ENCODE results near the gene DPEP1. TPM values are rescaled to one million over a fixed set of nuclear protein-coding genes. Genes with fewer than 3 reads are reported as not detected.
"Not testable (repeated sequence)": the region's sequence is repeated elsewhere in the genome, so short reads cannot be mapped to it uniquely, and the experiment has no call there.

DPEP1 gene
- polyA plus RNA-seq, 3 donors, result 0.16 to 133 (median 0.34) TPM

DNA sequence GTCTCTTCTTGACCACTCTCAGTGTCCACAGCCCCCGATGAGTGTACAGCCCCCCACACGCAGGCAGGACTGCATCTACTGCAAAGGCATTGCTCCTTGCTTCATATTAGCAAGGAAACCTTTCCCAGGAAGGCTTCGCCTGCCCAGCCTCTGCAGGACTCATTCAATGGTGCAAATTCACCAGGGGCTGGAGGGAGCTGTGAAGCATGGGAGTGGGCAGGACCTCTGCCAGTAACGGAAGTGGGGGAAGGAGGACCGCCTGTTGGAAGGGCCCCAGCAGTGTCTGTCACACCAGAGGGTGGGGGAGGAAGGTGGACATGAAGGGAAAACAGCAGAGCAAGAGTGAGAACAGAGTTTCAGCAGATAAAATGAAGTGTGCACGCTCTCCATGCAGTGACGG is 46.7 kb downstream of the DPEP1 start:
- no peak overlapping the region for H3K27ac ChIP-seq (ENCODE audit: low read depth, low read length)
- WGBS, 3 donors, result 90 to 97% (median 95%) methylated on average over 7 of the region's 7 CpGs

DNA sequence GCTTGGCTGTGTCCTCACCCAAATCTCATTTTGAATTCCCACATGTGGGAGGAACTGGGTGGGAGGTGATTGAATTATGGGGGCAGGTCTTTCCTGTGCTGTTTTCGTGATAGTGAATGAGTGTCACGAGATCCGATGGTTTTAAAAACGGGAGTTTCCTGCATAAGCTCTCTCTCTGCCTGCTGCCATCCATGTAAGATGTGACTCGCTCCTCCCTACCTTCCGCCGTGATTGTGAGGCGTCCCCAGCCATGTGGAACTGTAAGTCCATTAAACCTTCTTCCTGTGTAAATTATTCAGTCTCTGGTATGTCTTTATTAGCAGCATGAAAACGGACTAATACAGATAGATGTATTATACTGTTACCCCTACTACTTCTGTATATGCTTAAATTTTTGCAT is 47.8 kb downstream of the DPEP1 start:
- no peak overlapping the region for H3K27ac ChIP-seq (ENCODE audit: low read depth, low read length)
- WGBS, 3 donors, result 94 to 95% (median 94%) methylated on average over 9 of the region's 9 CpGs

DNA sequence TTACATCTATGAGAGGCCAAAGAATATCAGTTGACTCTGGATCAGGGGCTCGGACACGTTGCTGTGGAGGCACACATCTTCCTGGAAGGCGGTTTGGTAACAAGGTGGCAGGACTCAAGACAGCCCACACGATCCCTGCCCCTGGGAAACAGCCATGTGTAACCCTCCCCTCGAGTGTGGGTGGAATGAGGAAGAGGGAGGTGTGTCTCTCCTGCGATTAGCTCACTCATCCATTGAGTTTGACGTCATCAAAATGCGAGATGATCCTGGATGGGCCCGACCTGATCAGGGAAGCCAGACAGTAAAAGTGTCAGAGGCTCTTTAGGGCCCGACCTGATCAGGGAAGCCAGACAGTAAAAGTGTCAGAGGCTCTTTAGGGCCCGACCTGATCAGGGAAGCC is 50.8 kb downstream of the DPEP1 start:
- 83 to 85% (median 84%) methylated on average over 10 of the region's 11 CpGs for whole genome bisulfite sequencing, 3 donors
- H3K27ac ChIP-seq (ENCODE audit: low read depth, low read length), result not testable (repeated sequence)

DNA sequence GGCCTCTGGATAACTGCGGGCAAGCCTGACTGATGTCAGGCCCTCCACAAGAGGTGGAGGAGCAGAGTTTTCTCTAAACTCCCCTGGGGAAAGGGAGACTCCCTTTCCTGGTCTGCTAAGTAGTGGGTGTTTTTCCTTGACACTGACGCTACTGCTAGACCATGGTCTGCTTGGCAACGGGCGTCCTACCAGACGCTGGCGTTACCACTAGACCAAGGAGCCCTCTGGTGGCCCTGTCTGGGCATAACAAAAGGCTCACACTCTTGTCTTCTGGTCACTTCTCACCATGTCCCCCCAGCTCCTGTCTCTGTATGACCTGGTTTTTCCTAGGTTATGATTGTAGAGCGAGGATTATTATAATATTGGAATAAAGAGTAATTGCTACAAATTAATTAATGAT is 53.6 kb downstream of the DPEP1 start:
- WGBS, 3 donors, result 59 to 63% (median 63%) methylated on average over 6 to 7 of the region's 7 CpGs
- not testable (repeated sequence) for H3K27ac ChIP-seq (ENCODE audit: low read depth, low read length)

DNA sequence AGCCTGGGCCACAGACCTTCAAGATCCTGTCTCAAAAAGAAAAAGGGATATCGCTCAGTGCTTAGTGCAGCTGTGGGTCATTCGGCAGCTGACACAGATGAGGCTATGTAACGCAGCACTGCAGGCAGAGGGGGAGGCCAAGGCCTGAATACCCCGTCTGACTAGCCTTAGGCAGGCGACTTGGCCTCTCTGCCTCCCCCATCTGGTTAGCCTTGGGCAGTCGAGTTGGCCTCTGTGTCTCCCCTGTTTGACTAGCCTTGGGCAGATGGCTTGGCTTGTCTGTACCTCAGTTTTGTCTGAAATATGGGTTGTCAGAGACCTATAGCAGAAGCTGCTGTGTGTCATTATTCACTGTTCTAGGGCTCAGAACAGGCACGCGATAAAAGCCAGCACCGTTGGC is 54.2 kb downstream of the DPEP1 start:
- 80 to 85% (median 84%) methylated on average over 9 of the region's 9 CpGs for WGBS, 3 donors
- no peak overlapping the region for H3K27ac ChIP-seq (ENCODE audit: low read depth, low read length)

DNA sequence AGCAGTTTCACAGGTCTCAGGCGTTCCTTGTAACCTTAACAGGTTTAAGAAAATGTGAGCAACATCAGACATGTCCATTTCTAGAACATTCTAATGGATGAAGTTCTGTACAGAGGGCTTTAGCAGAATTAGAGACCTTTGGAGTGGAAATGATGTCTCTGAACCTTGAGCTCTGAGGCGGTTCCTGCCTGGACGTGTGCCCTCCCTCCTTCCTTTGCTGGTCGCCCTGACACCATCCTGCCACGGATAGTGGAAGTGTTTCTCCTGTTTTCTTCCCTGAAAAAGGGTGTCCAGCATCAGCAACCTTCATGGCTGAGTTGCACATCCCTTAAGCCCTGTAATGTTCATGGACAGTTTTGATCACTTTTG is 55.3 kb downstream of the DPEP1 start:
- no peak overlapping the region for H3K27ac ChIP-seq (ENCODE audit: low read depth, low read length)
- whole genome bisulfite sequencing, 3 donors, result 41 to 68% (median 45%) methylated on average over 5 of the region's 5 CpGs

DNA sequence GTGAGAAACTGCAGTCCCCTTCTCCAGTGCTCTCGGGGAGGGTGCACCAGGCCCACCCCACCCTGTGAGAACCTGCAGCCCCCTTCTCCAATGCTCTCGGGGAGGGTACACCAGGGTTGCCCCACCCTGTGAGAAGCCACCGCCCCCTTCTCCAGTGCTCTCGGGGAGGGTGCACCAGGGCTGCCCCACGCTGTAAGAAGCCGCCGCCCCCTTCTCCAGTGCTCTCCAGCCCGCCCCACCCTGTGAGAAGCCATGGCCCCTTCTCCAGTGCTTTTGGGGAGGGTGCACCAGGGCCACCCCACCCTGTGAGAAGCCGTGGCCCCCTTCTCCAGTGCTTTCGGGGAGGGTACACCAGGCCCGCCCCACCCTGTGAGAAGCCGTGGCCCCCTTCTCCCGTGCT is 56.3 kb downstream of the DPEP1 start:
- H3K27ac ChIP-seq (ENCODE audit: low read depth, low read length), result no peak overlapping the region
- WGBS, 3 donors, result 89 to 97% (median 96%) methylated on average over 8 to 13 of the region's 13 CpGs

DNA sequence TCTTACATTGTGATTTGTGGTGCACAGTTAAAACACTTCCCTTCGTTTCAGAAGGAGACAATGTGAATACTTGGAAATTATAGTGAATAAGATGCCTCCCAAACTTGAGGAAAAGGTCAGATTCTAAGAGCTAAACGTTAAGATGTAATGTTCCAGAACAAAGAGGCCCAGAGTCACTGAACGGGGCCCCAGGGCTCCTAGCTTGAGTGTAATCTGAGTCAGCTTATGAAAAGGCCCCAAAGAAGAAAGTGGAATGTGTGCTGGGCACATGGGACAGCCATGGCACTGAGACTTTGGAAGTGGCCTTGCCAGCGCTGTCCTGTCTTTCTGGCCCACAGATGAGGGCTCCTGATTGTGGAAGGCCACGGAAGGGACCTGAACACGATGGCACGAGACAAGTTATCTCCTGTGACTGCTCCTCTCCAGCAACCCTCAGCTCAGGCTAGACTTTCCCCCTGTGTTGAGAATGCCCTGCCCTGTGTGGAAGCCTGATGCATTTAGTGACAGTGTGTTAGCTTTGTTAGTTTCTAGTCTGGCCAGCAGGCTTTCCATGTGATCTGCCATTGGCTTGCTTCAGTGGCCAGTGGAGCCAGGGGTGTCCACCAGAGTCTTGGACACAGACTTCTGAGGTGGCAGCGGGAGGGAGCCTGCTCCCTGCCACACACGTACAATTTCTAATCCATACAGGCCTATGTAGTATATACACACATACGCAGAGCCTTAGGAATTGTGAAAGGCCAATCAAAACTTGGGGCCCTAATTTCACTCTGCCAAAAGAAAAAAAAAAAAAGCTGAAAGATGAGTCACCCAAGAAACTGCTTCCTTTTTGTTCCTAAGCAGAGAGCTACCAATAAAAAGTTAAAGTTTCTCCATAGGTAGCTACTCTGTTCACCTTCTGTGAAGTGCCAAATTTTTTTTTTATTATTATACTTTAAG is 57.3 kb downstream of the DPEP1 start:
- no peak overlapping the region for H3K27ac ChIP-seq (ENCODE audit: low read depth, low read length)
- WGBS, 3 donors, result 85 to 87% (median 87%) methylated on average over 10 of the region's 10 CpGs

DNA sequence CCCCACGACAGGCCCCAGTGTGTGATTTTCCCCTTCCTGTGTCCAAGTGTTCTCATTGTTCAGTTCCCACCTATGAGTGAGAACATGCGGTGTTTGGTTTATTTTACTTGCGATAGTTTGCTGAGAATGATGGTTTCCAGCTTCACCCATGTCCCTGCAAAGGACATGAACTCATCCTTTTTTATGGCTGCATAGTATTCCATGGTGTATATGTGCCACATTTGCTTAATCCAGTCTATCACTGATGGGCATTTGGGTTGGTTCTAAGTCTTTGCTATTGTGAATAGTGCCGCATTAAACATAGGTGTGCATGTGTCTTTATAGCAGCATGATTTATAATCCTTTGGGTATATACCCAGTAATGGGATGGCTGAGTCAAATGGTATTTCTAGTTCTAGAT is 58.1 kb downstream of the DPEP1 start:
- H3K27ac ChIP-seq (ENCODE audit: low read depth, low read length), result not testable (repeated sequence)
- WGBS, 3 donors, result 82 to 94% (median 87%) methylated on average over 4 of the region's 4 CpGs

DNA sequence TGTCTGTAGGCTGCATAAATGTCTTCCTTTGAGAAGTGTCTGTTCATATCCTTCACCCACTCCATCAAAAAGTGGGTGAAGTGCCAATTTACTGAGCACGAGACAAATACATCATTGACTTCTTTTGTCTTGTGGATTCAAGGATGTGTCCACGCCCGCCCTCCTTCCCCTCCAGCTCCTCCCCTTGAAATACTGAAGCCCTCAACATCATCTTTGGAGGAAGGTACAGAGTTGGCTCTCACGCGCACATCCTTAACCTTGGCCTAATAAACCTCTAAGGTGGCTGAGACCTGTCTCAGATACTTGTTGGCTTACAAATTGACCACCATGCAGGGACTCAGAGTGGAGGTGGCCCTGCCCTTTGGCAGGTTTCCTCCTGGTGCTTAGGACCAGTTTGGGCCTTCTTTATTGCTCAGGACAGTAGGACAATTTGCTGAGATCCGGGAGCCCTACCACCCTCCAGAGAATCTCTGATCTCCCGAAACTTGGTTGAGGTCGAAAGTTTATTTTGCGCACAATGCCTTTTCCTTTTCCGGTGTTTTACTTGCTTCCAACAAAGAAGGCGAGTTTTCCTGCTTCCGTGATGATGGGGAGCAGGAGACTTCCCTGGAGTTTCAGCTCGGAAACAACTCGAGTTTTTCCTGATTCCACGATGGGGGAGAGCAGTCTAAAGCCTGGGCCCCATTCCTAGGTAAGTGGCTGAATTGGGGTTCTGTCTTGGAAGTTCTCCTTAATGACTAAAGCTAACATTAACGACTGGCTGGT is 58.9 kb downstream of the DPEP1 start:
- 77 to 88% (median 82%) methylated on average over 16 of the region's 16 CpGs for WGBS, 3 donors
- H3K27ac ChIP-seq (ENCODE audit: low read depth, low read length), result no peak overlapping the region

DNA sequence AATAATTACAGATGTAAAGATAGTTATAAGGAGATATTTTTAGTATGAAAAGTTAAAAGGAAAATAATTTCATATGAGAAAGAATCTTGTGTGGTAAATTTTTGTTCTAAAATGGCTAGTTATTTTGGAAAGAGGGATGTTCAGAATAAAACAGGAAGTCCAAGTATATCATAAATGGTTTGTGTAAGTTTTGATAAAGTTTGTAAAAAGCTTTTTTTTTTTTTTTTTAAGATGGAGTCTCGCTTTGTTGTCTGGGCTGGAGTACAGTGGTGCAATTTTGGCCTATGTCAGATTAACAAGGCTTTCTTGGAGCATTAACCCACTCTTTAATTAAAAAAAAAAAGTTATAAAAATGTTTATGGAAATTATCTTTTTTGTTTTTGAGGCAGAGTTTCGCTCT is 64.8 kb downstream of the DPEP1 start:
- no peak overlapping the region for H3K27ac ChIP-seq (ENCODE audit: low read depth, low read length)
- WGBS, 3 donors, result 96 to 100% (median 99%) methylated on average over 2 of the region's 2 CpGs

DNA sequence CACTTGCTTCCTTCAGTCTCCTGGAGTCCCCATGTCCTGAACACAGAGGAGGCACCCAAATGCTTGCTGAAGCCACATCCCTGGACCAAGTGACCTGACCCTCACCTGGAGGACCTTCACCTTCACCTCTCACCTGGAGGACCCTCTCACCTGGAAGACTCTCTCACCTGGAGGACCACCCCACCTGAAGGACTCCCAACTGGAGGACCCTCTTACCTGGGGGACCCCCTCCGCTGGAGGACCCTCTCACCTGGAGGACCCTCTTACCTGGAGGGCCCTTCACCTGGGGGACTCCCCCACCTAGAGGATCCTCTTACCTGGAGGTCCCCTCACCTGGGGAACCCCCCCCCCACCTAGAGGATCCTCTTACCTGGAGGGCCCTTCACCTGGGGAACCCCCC is 72.5 kb downstream of the DPEP1 start:
- no peak overlapping the region for H3K27ac ChIP-seq (ENCODE audit: low read depth, low read length)
- 97 to 100% (median 100%) methylated on average over 1 of the region's 1 CpG for WGBS, 3 donors

DNA sequence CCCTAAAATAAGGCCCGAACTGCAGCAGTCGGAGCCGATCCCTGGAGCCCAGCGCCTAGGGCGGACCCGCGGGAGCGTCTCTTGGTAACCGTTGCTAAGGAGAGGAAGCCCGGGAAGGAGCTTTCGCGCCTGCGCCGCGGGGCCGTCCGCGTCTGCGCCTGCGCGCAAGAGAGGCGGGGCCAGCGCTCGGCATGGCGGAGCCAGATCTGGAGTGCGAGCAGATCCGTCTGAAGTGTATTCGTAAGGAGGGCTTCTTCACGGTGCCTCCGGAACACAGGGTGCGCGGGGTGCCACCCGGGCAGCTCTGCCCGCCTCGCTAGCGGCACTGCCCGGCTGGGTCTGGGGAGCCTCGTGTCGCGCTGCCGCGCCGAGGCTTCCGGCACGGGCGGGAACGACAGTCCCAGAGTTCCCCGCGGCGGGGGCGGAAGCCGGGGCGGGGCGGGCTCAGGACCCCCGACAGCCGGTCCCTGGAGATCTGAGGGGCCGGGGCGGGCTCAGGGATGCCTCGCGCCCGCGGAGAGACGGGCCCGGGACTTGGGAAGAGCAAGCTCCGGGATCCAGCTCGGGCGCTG is 73.2 kb downstream of the DPEP1 start, which contains the start of gene CDK10:
CDK10 (plus strand) TSS at position 170 of the 572 bp plus-strand sequence; CDS start at position 192, 22 bp downstream.
- 0 to 1% (median 1%) methylated on average over 63 to 67 of the region's 67 CpGs for WGBS, 3 donors
- H3K27ac ChIP-seq (ENCODE audit: low read depth, low read length), result no peak within 1 kb of the TSS

DNA sequence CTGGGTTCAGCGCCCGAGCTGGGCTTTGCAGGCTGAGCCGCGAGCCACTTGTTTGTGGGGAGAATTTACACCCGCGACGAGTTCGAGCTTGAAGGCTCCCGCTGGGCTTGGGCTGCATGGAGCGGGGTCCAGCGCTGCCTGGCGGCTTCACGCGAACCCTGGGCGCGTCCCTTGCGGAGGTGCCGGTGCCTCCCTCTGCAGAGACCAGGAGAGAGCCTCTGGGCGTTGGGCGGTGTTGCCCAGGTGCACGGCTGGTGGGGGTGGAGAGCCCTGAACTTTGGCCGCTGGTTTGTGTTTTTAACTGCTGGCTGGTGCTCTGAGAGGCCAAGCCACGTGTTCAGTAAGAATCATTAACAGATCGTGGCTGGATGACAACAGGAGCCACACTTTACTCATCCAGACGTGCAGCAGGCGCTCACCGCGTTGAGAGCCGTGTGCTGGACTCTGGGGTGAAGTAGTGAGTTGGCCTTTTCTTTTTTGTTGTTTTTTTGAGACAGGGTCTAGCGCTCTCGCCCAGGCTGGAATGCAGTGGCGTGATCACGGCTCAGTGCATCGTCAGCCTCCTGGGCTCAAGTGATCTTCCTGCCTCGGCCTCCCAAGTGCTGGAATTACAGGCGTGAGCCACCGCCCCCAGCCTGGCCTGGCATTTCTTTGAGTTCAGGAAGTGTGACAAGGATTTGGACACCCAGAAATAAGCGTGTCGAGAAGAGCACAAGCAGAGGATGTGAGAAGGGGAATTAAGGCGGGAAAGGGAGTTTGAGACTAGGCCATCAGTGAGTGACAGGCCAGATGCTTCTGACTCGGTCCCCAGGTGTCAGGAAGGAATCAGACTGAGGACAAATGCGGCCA is 73.9 kb downstream of the DPEP1 start:
- H3K27ac ChIP-seq (ENCODE audit: low read depth, low read length), result no peak overlapping the region
- WGBS, 3 donors, result 6 to 15% (median 13%) methylated on average over 37 to 42 of the region's 42 CpGs

Other genes with a start within 250 kb of the DPEP1 start
- gene ANKRD11, start 123.1 kb upstream of the DPEP1 start, polyA plus RNA-seq, result 10 to 100 TPM; 24.9 to 53.9 (median 48.4) TPM
- gene SPG7, start 105.2 kb upstream of the DPEP1 start, polyA plus RNA-seq, result 10 to 100 TPM; 38.4 to 62.0 (median 61.1) TPM
- 1,000 to 10,000 TPM; 5,860 to 8,120 (median 6,597) TPM for gene RPL13, start 53.0 kb upstream of the DPEP1 start, polyA plus RNA-seq
- gene CPNE7, start 37.9 kb upstream of the DPEP1 start, polyA plus RNA-seq, result under 1 TPM in 2 of 3 donors, not detected in 1; 0.28 to 0.65 TPM
- 10 to 100 TPM; 34.9 to 59.4 (median 54.2) TPM for gene CHMP1A, start 44.1 kb downstream of the DPEP1 start, polyA plus RNA-seq
- 1 to 10 TPM; 2.7 to 3.1 (median 2.8) TPM for gene SPATA33, start 44.2 kb downstream of the DPEP1 start, polyA plus RNA-seq
- gene CDK10, start 73.0 kb downstream of the DPEP1 start, polyA plus RNA-seq, result 10 to 100 TPM; 58.4 to 66.1 (median 59.4) TPM
- gene SPATA2L, start 88.1 kb downstream of the DPEP1 start, polyA plus RNA-seq, result 10 to 100 TPM in 2 of 3 donors, 1 to 10 TPM in 1; 7.3 to 22.6 (median 11.6) TPM
- gene VPS9D1, start 107.3 kb downstream of the DPEP1 start, polyA plus RNA-seq, result 10 to 100 TPM in 2 of 3 donors, 1 to 10 TPM in 1; 5.9 to 19.8 (median 17.3) TPM
- gene ZNF276, start 107.9 kb downstream of the DPEP1 start, polyA plus RNA-seq, result 10 to 100 TPM; 10.7 to 22.5 (median 20.1) TPM
- gene FANCA, start 203.0 kb downstream of the DPEP1 start, polyA plus RNA-seq, result 1 to 10 TPM; 1.3 to 2.8 (median 2.0) TPM
- 1 to 10 TPM; 1.5 to 3.4 (median 2.2) TPM for gene SPIRE2, start 214.8 kb downstream of the DPEP1 start, polyA plus RNA-seq